H7 (cell line): Measurements from ENCODE around the gene MRPL41. TPM values are rescaled to one million over a fixed set of nuclear protein-coding genes. Genes with fewer than 3 reads are reported as not detected.
"Not testable (repeated sequence)": the region's sequence is repeated elsewhere in the genome, so short reads cannot be mapped to it uniquely, and the experiment has no call there.

Experiments
- DNase-seq: peaks from one replicate; pipeline ENCODE4 v3.0.0; 2012
- H3K27me3 ChIP-seq: 2 replicates; pipeline ENCODE4 v1.6.0; 2011; ENCODE audit warnings: mild to moderate bottlenecking, low read length; ENCODE audit not compliant: control insufficient read depth, insufficient read depth
- H3K36me3 ChIP-seq: replicated peaks from 2 replicates; pipeline ENCODE4 v1.5.1; 2011; ENCODE audit warnings: low read length; ENCODE audit not compliant: control insufficient read depth, insufficient read depth
- H3K4me3 ChIP-seq: 2 replicates; pipeline ENCODE4 v1.5.1; 2011; ENCODE audit warnings: low read depth, mild to moderate bottlenecking, control low read depth, low read length, moderate library complexity; ENCODE audit not compliant: insufficient read depth
- total RNA-seq: library from RNA; depleted of rRNA; stranded (reverse); fragments of >200 nt; shearing (Covaris generic); gene quantifications from 2 replicates; pipeline ENCODE4 v1.2.3, GENCODE V29; 2014

MRPL41 gene
- total RNA-seq, 1 experiment from 2014 or later = 78.8 TPM

- DNase-seq = no peak
- no peaks in the 10 kb centered on the region for H3K27me3 ChIP-seq
- no peak overlapping the region for H3K4me3 ChIP-seq
- H3K36me3 ChIP-seq = no peaks in the 10 kb centered on the region
These were observed 16.6 kb upstream of the MRPL41 start for GRCh38 chr9:137535120-137535428.

- H3K27me3 ChIP-seq, H3K4me3 ChIP-seq, H3K36me3 ChIP-seq, DNase-seq: not testable (repeated sequence)
These were observed 15.0 kb upstream of the MRPL41 start for GRCh38 chr9:137536594-137537131.

GRCh38 chr9:137538058-137538457, 13.6 kb upstream of the MRPL41 start:
- Histone ChIP-seq H3K36me3 (no peaks in the 10 kb centered on the region), H3K4me3 (no peak overlapping the region), H3K27me3 (no peaks in the 10 kb centered on the region)
- peak; percentile 37 for DNase-seq

- no peak overlapping the region for H3K4me3 ChIP-seq
- no peak for DNase-seq
These were observed 11.1 kb upstream of the MRPL41 start for GRCh38 chr9:137540536-137540935.

GRCh38 chr9:137542486-137542885, 9.2 kb upstream of the MRPL41 start:
- Histone ChIP-seq H3K27me3 (no peaks in the 10 kb centered on the region), H3K36me3 (no peaks in the 10 kb centered on the region), H3K4me3 (no peak overlapping the region)
- peak; percentile 49 for DNase-seq

More at GRCh38 chr9:137540536-137540935, 11.1 kb upstream of the MRPL41 start:
- Histone ChIP-seq H3K36me3 (no peaks in the 10 kb centered on the region), H3K27me3 (no peaks in the 10 kb centered on the region)

GRCh38 chr9:137543237-137543963, 8.3 kb upstream of the MRPL41 start:
- Histone ChIP-seq H3K4me3 (no peak overlapping the region), H3K36me3 (no peaks in the 10 kb centered on the region), H3K27me3 (no peaks in the 10 kb centered on the region)
- peak; percentile 43 for DNase-seq

- Histone ChIP-seq H3K36me3 (no peaks in the 10 kb centered on the region), H3K27me3 (no peaks in the 10 kb centered on the region), H3K4me3 (no peak overlapping the region)
- DNase-seq = no peak
These were observed 7.4 kb upstream of the MRPL41 start for GRCh38 chr9:137544176-137544760.

GRCh38 chr9:137545123-137545522, 6.6 kb upstream of the MRPL41 start:
- H3K27me3 ChIP-seq = no peaks in the 10 kb centered on the region
- no peak for DNase-seq

GRCh38 chr9:137547687-137548543, 3.8 kb upstream of the MRPL41 start:
- Histone ChIP-seq H3K27me3 (no peaks in the 10 kb centered on the region), H3K4me3 (no peak overlapping the region), H3K36me3 (no peaks in the 10 kb centered on the region)
- DNase-seq = no peak

More at GRCh38 chr9:137545123-137545522, 6.6 kb upstream of the MRPL41 start:
- H3K36me3 ChIP-seq = no peaks in the 10 kb centered on the region
- no peak overlapping the region for H3K4me3 ChIP-seq

- peak within 1 kb of the TSS; percentile 62 for H3K4me3 ChIP-seq
- DNase-seq = peak; percentile 94
- H3K27me3 ChIP-seq = no peaks in the 10 kb centered on the region
- H3K36me3 ChIP-seq = peaks cover 3% of the 10 kb centered on the region
These were observed 1.5 kb upstream of the MRPL41 start, which contains the start of gene PNPLA7 for GRCh38 chr9:137550231-137550621. Gene PNPLA7, minus strand, starts transcription at chr9:137550402. Its CDS starts 205 bp downstream, at chr9:137550197.

GRCh38 chr9:137550958-137551263, 768 bp upstream of the MRPL41 start:
- not testable (repeated sequence) for H3K36me3 ChIP-seq, H3K27me3 ChIP-seq
- H3K4me3 ChIP-seq = peak overlapping the region; percentile 62
- DNase-seq = peak; percentile 80

GRCh38 chr9:137552022-137552768, 516 bp downstream of the MRPL41 start:
- no peak for DNase-seq
- Histone ChIP-seq H3K27me3 (no peaks in the 10 kb centered on the region), H3K36me3 (peaks cover 6% of the 10 kb centered on the region), H3K4me3 (peak overlapping the region; percentile 94)

GRCh38 chr9:137553654-137554053, 2.0 kb downstream of the MRPL41 start:
- H3K4me3 ChIP-seq, H3K27me3 ChIP-seq, H3K36me3 ChIP-seq, DNase-seq: not testable (repeated sequence)

GRCh38 chr9:137554349-137554748, 2.7 kb downstream of the MRPL41 start:
- DNase-seq = no peak
- peaks cover 10% of the 10 kb centered on the region for H3K36me3 ChIP-seq
- H3K4me3 ChIP-seq = no peak overlapping the region
- H3K27me3 ChIP-seq = no peaks in the 10 kb centered on the region
